Osteoblast (primary cell): ENCODE measurements around the gene FGF19. TPM values are rescaled to one million over a fixed set of nuclear protein-coding genes. Genes with fewer than 3 reads are reported as not detected.

Experiments used
- DNase-seq: peaks from one replicate; pipeline ENCODE4 v3.0.0; 2011; ENCODE audit warnings: low spot score, mixed read lengths; ENCODE audit not compliant: insufficient read length; ENCODE audit errors: missing footprints
- H2AFZ ChIP-seq: 2 replicates; pipeline ENCODE4 v1.6.0; 2011; ENCODE audit warnings: mild to moderate bottlenecking, low read length
- H3K27ac ChIP-seq: 2 replicates; pipeline ENCODE4 v1.5.1; 2011; ENCODE audit warnings: mild to moderate bottlenecking, low read depth, low read length, moderate library complexity
- H3K27me3 ChIP-seq: 2 replicates; pipeline ENCODE4 v1.6.0; 2012; ENCODE audit warnings: mild to moderate bottlenecking, control low read depth, inconsistent platforms, low read length, moderate library complexity; ENCODE audit not compliant: insufficient read depth
- H3K36me3 ChIP-seq: 2 replicates; pipeline ENCODE4 v1.5.1; 2011; ENCODE audit warnings: mild to moderate bottlenecking, low read length, control low read depth, moderate library complexity; ENCODE audit not compliant: insufficient read depth
- H3K4me1 ChIP-seq: 2 replicates; pipeline ENCODE4 v1.5.1; 2011; ENCODE audit warnings: mild to moderate bottlenecking, low read length, control low read depth, moderate library complexity; ENCODE audit not compliant: insufficient read depth
- H3K4me2 ChIP-seq: 2 replicates; pipeline ENCODE4 v1.6.0; 2011; ENCODE audit warnings: mild to moderate bottlenecking, low read length; ENCODE audit not compliant: insufficient read depth
- H3K4me3 ChIP-seq: fragments of 200-600 bp; sonication (generic); 3 replicates; pipeline ENCODE4 v1.5.1; 2012; ENCODE audit warnings: mild to moderate bottlenecking, low read length, inconsistent platforms; ENCODE audit not compliant: insufficient read depth
- H3K79me2 ChIP-seq: 2 replicates; pipeline ENCODE4 v1.6.0; 2012; ENCODE audit warnings: mild to moderate bottlenecking, low read length, control low read depth, inconsistent platforms; ENCODE audit not compliant: insufficient read depth
- H3K9me3 ChIP-seq: 2 replicates; pipeline ENCODE4 v1.5.1; 2011; ENCODE audit warnings: low read depth, low read length, control low read depth
- H4K20me1 ChIP-seq: 2 replicates; pipeline ENCODE4 v1.6.0; 2012; ENCODE audit warnings: mild to moderate bottlenecking, low read length, control low read depth; ENCODE audit not compliant: insufficient read depth
- total RNA-seq: library from RNA; depleted of rRNA; stranded (reverse); fragments of >200 nt; gene quantifications from 2 replicates; pipeline ENCODE4 v1.2.3, GENCODE V29; 2012
- TF ChIP-seq, protein P1 (sequence below): IDR thresholded peaks from 2 replicates; pipeline ENCODE4 v1.5.1; 2011; ENCODE audit warnings: mild to moderate bottlenecking, low read depth, low read length, moderate library complexity; ENCODE audit errors: extremely low read depth

Gene FGF19
- total RNA-seq, 1 donor: not detected

DNA sequence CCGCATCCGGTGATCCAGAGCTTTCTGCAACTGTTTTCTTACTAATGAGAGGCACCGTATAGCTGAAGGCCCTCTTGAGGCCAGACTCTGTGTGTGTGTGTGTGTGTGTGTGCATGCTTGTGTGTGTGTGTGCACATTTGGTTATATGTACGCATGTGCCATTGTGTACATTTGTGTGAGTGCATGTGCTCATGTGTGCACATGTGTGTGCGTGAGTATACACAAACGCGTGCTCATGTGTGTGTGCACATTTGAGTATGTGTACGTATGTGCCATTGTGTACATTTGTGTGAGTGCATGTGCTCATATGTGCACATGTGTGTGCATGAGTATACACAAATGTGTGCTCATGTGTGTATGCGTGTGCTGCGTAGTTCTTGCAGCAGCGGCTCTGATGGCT lies 12.3 kb upstream of the FGF19 start:
- no peaks in the 10 kb centered on the region for H4K20me1 ChIP-seq
- H3K9me3 ChIP-seq: no peaks in the 10 kb centered on the region
- DNase-seq: peak; percentile 73
- no peak overlapping the region for H3K4me3 ChIP-seq
- no peak overlapping the region for H3K27ac ChIP-seq
- H3K27me3 ChIP-seq: peaks cover 38% of the 10 kb centered on the region
- H3K36me3 ChIP-seq: no peaks in the 10 kb centered on the region
- TF ChIP-seq, protein P1, sequence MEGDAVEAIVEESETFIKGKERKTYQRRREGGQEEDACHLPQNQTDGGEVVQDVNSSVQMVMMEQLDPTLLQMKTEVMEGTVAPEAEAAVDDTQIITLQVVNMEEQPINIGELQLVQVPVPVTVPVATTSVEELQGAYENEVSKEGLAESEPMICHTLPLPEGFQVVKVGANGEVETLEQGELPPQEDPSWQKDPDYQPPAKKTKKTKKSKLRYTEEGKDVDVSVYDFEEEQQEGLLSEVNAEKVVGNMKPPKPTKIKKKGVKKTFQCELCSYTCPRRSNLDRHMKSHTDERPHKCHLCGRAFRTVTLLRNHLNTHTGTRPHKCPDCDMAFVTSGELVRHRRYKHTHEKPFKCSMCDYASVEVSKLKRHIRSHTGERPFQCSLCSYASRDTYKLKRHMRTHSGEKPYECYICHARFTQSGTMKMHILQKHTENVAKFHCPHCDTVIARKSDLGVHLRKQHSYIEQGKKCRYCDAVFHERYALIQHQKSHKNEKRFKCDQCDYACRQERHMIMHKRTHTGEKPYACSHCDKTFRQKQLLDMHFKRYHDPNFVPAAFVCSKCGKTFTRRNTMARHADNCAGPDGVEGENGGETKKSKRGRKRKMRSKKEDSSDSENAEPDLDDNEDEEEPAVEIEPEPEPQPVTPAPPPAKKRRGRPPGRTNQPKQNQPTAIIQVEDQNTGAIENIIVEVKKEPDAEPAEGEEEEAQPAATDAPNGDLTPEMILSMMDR: no peak
- no peak overlapping the region for H3K4me2 ChIP-seq
- no peaks in the 10 kb centered on the region for H3K79me2 ChIP-seq
- H2AFZ ChIP-seq: no peak overlapping the region
- H3K4me1 ChIP-seq: no peaks in the 10 kb centered on the region

DNA sequence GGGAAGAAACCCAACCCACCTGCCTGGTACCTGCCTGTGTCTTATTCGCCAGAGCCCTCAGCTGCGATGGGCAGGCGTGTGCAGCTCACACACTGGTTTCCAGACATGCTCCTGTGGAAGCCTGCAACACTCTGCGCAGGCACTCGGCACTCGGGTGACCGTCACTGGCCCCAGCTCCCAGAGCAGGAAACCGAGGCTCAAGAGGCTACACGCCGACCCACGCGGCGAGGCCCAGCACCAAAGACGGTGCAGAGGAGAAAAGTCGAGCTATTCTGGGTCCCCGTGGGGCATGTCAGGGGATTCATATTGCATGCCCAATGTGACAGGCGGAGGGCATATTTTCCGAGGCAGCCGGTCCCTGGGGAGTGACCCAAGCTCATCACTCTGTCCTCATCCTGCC lies 11.6 kb upstream of the FGF19 start:
- no peaks in the 10 kb centered on the region for H3K79me2 ChIP-seq
- H4K20me1 ChIP-seq: no peaks in the 10 kb centered on the region
- H3K27ac ChIP-seq: no peak overlapping the region
- no peak overlapping the region for H3K4me2 ChIP-seq
- no peak overlapping the region for H2AFZ ChIP-seq
- H3K4me1 ChIP-seq: no peaks in the 10 kb centered on the region
- no peaks in the 10 kb centered on the region for H3K36me3 ChIP-seq
- DNase-seq: peak; percentile 46
- TF ChIP-seq, protein P1: no peak
- no peaks in the 10 kb centered on the region for H3K9me3 ChIP-seq
- no peak overlapping the region for H3K4me3 ChIP-seq
- peaks cover 34% of the 10 kb centered on the region for H3K27me3 ChIP-seq

DNA sequence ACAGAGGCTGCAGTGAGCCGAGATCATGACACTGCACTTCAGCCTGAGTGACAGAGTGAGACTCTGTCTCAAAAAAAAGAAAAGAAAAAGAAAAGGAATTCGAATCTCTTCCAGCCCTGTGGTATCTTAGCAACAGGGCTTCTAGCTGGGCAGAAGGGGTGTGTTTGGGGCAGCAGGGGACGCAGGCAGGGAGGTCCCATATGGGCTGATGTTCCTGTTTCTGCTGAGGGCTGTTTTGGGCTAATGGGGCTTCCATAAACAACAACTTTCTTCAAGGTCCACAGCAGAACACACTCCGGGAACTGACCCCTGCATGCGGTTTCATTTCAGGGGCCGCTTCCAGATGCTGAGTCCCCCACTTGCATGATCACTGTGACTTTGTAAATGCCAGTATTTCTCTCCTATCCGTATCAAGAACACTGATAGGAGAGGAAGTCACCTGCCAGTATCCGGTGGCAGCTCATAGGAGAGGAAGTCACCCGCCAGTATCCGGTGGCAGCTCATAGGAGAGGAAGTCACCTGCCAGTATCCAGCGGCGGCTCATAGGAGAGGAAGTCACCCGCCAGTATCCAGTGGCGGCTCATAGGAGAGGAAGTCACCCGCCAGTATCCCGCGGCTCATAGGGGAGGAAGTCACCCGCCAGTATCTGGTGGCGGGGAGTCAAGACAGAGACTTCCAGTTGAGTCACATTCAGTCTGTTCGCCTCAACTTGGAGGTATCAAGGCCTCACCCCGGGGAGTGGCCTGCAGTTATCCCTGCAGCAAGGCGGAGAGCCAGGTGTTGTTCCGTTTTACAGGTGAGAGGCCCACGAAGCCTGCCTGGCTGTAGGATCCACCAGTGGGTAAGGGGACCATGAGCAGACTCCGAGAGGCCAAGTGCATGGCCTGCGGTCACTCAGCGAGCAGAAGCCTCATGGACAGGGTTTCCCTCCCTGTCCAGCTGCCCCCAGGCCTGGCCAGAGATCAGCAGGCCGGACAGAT lies 8.3 kb upstream of the FGF19 start:
- Histone ChIP-seq H3K4me2 (no peak overlapping the region), H3K27me3 (peaks cover 31% of the 10 kb centered on the region), H3K79me2 (no peaks in the 10 kb centered on the region), H3K9me3 (no peaks in the 10 kb centered on the region), H3K4me1 (no peaks in the 10 kb centered on the region), H2AFZ (no peak overlapping the region), H3K4me3 (no peak overlapping the region), H3K36me3 (no peaks in the 10 kb centered on the region), H4K20me1 (no peaks in the 10 kb centered on the region), H3K27ac (no peak overlapping the region)
- TF ChIP-seq, protein P1: no peak
- DNase-seq: no peak

DNA sequence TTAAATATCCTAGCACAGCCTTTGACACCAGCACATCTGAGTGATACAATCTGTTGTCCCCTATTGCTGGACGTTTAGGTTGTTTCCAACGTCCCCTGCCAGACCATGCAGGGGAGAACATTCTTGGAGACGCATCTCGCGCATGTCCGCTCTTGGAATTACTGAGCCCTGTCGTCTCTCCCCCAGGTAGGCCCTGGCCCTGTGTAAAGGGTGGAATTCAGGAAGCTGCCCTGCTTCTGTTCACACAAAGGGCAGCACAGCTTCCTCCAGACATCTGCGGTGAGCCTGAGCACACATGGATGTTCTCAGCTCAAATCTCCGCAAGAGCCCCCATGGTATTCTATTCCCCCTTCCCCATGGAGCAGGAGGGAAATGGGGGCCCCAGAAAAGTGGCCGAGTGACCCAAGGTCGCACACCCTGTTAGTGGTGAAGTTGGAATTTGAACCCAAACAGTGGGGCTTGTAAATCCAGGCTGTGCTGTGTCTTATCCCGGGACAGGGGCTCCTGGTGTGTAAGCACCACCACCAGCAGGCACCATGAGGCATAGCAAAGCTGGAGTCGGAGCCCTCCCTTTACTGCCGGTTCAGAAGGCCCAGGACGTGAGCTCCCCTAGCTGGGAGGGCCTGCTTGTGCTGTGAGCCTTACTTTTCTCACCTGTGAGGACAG lies 5.0 kb upstream of the FGF19 start:
- H4K20me1 ChIP-seq: no peaks in the 10 kb centered on the region
- no peaks in the 10 kb centered on the region for H3K9me3 ChIP-seq
- peaks cover 48% of the 10 kb centered on the region for H3K27me3 ChIP-seq
- no peaks in the 10 kb centered on the region for H3K4me1 ChIP-seq
- H3K36me3 ChIP-seq: no peaks in the 10 kb centered on the region
- no peak overlapping the region for H2AFZ ChIP-seq
- TF ChIP-seq, protein P1: no peak
- DNase-seq: peak; percentile 68
- H3K79me2 ChIP-seq: no peaks in the 10 kb centered on the region
- H3K4me2 ChIP-seq: no peak overlapping the region
- no peak overlapping the region for H3K4me3 ChIP-seq
- H3K27ac ChIP-seq: no peak overlapping the region
